Measurements from ENCODE around the gene CYP2A7. TPM values are rescaled to one million over a fixed set of nuclear protein-coding genes. Genes with fewer than 3 reads are reported as not detected.
"Not testable (repeated sequence)": the region's sequence is repeated elsewhere in the genome, so short reads cannot be mapped to it uniquely, and the experiment has no call there.

The CYP2A7 gene
- under 1 TPM in 3 of 4 donors, not detected in 1; 0.16 to 0.55 (median 0.38) TPM for polyA plus RNA-seq (ENCODE audit: insufficient read length in 4 of 4)

GRCh38 chr19:40882062-40882461 lies at the start of gene CYP2A7:
Gene CYP2A7, minus strand, starts transcription at chr19:40882231. Its CDS starts 21 bp downstream, at chr19:40882210.
- DNase-seq (ENCODE audit: low read depth in 4 of 4, low spot score in 2 of 4) = not testable (repeated sequence)

- not testable (repeated sequence) for DNase-seq (ENCODE audit: low read depth in 4 of 4, low spot score in 2 of 4)
These were observed 48.8 kb upstream of the CYP2A7 start for GRCh38 chr19:40930799-40931198.

GRCh38 chr19:40929942-40930341 lies 47.9 kb upstream of the CYP2A7 start:
- DNase-seq (ENCODE audit: low read depth in 4 of 4, low spot score in 2 of 4) = not testable (repeated sequence)

GRCh38 chr19:40928850-40929249 lies 46.8 kb upstream of the CYP2A7 start:
- DNase-seq (ENCODE audit: low read depth in 4 of 4, low spot score in 2 of 4) = no peak

GRCh38 chr19:40927567-40927966 lies 45.5 kb upstream of the CYP2A7 start:
- DNase-seq (ENCODE audit: low read depth in 4 of 4, low spot score in 2 of 4) = no peak

GRCh38 chr19:40926276-40926675 lies 44.2 kb upstream of the CYP2A7 start:
- not testable (repeated sequence) for DNase-seq (ENCODE audit: low read depth in 4 of 4, low spot score in 2 of 4)

GRCh38 chr19:40923934-40924391 lies 41.9 kb upstream of the CYP2A7 start:
- DNase-seq (ENCODE audit: low read depth in 4 of 4, low spot score in 2 of 4) = no peak

- not testable (repeated sequence) for DNase-seq (ENCODE audit: low read depth in 4 of 4, low spot score in 2 of 4)
These were observed 40.5 kb upstream of the CYP2A7 start for GRCh38 chr19:40922237-40923160.

GRCh38 chr19:40921005-40921897 lies 39.2 kb upstream of the CYP2A7 start:
- DNase-seq (ENCODE audit: low read depth in 4 of 4, low spot score in 2 of 4) = no peak

GRCh38 chr19:40920300-40921004 lies 38.4 kb upstream of the CYP2A7 start:
- no peak for DNase-seq (ENCODE audit: low read depth in 4 of 4, low spot score in 2 of 4)

- DNase-seq (ENCODE audit: low read depth in 4 of 4, low spot score in 2 of 4) = not testable (repeated sequence)
These were observed 37.7 kb upstream of the CYP2A7 start for GRCh38 chr19:40919530-40920299.

GRCh38 chr19:40918303-40918702 lies 36.3 kb upstream of the CYP2A7 start:
- not testable (repeated sequence) for DNase-seq (ENCODE audit: low read depth in 4 of 4, low spot score in 2 of 4)

GRCh38 chr19:40908976-40909375 lies 26.9 kb upstream of the CYP2A7 start:
- no peak for DNase-seq (ENCODE audit: low read depth in 4 of 4, low spot score in 2 of 4)

- no peak for DNase-seq (ENCODE audit: low read depth in 4 of 4, low spot score in 2 of 4)
These were observed 26.1 kb upstream of the CYP2A7 start for GRCh38 chr19:40907968-40908735.

- no peak for DNase-seq (ENCODE audit: low read depth in 4 of 4, low spot score in 2 of 4)
These were observed 24.5 kb upstream of the CYP2A7 start for GRCh38 chr19:40906512-40906911.

- not testable (repeated sequence) for DNase-seq (ENCODE audit: low read depth in 4 of 4, low spot score in 2 of 4)
These were observed 22.7 kb upstream of the CYP2A7 start for GRCh38 chr19:40904673-40905156.

- not testable (repeated sequence) for DNase-seq (ENCODE audit: low read depth in 4 of 4, low spot score in 2 of 4)
These were observed 20.1 kb upstream of the CYP2A7 start for GRCh38 chr19:40901975-40902750.

GRCh38 chr19:40900521-40900920 lies 18.5 kb upstream of the CYP2A7 start:
- DNase-seq (ENCODE audit: low read depth in 4 of 4, low spot score in 2 of 4) = not testable (repeated sequence)

All from left renal cortex interstitium (tissue), 4 donors.